K562 (cell line): Measurements from ENCODE around the gene SYNPO. TPM values are rescaled to one million over a fixed set of nuclear protein-coding genes. Genes with fewer than 3 reads are reported as not detected.
A peak's percentile ranks its signal among the peaks of the same experiment; 100 is the strongest.

ENCODE experiments used
- ARID4B ChIP-seq: sonication (generic); formaldehyde crosslinking; IDR thresholded peaks from 2 replicates; pipeline ENCODE4 v1.8.0; 2022; ENCODE audit warnings: mild to moderate bottlenecking, missing genetic modification reagents
- CEBPG ChIP-seq, 3 experiments: fragments of 200-800 bp in 1 of 3; sonication (Bioruptor generic) in 1 of 3; sonication (generic) in 1 of 3; formaldehyde crosslinking in 1 of 3; IDR thresholded peaks in 2 of 3; conservative IDR thresholded peaks in 1 of 3; 2 replicates each; pipeline versions ENCODE4 v1.6.1 to v1.8.0; 2016 to 2022; ENCODE audit warnings: missing compliant biosample characterization in 2 of 3, missing genetic modification characterization in 2 of 3, mild to moderate bottlenecking in 1 of 3, missing genetic modification reagents in 1 of 3
- CTCF ChIP-seq, 3 experiments: IDR thresholded peaks in 2 of 3; conservative IDR thresholded peaks in 1 of 3; 2 replicates each; pipeline ENCODE4 v1.5.1; 2011 to 2012; ENCODE audit warnings: low read length in 3 of 3, mild to moderate bottlenecking in 3 of 3, control low read depth in 2 of 3, improper control_type of control experiment in 1 of 3, inconsistent platforms in 1 of 3, low read depth in 1 of 3, mixed read lengths in 1 of 3, moderate library complexity in 1 of 3; ENCODE audit not compliant: insufficient read depth in 2 of 3
- EP300 ChIP-seq: IDR thresholded peaks from 2 replicates; pipeline ENCODE4 v1.6.1; 2012; ENCODE audit warnings: low read length, improper control_type of control experiment
- HINFP ChIP-seq: fragments of 450-650 bp; conservative IDR thresholded peaks from 2 replicates; pipeline ENCODE4 v1.6.1; 2016; ENCODE audit warnings: missing genetic modification characterization, low read depth, mild to moderate bottlenecking, control low read depth, missing compliant biosample characterization
- HNRNPK ChIP-seq: fragments of 200-400 bp; formaldehyde crosslinking; IDR thresholded peaks from one replicate; pipeline ENCODE4 v1.6.1; 2018; ENCODE audit warnings: mild to moderate bottlenecking, low read depth, low read length; ENCODE audit not compliant: poor library complexity, severe bottlenecking
- KLF10 ChIP-seq: fragments of 250-450 bp; sonication (Bioruptor Pico); IDR thresholded peaks from 2 replicates; pipeline ENCODE4 v1.6.1; 2021; ENCODE audit warnings: matching md5 sums
- MECOM ChIP-seq: fragments of 250-450 bp; sonication (Bioruptor Pico); IDR thresholded peaks from 2 replicates; pipeline ENCODE4 v1.8.0; 2022; ENCODE audit warnings: inconsistent platforms
- MIER1 ChIP-seq: fragments of 450-650 bp; IDR thresholded peaks from 2 replicates; pipeline ENCODE4 v1.6.1; 2016; ENCODE audit warnings: antibody characterized with exemption, mild to moderate bottlenecking, low read depth
- RERE ChIP-seq: sonication (generic); formaldehyde crosslinking; IDR thresholded peaks from 2 replicates; pipeline ENCODE4 v1.8.0; 2023; ENCODE audit warnings: missing genetic modification reagents, mild to moderate bottlenecking, borderline replicate concordance
- ZBTB8A ChIP-seq: fragments of 450-650 bp; IDR thresholded peaks from 2 replicates; pipeline ENCODE4 v1.6.1; 2018; ENCODE audit warnings: mild to moderate bottlenecking, moderate library complexity; ENCODE audit not compliant: partially characterized antibody
- ZNF146 ChIP-seq: IDR thresholded peaks from one replicate; pipeline ENCODE4 v1.6.1; 2018; ENCODE audit warnings: missing compliant biosample characterization; ENCODE audit not compliant: unreplicated experiment
- polyA plus RNA-seq, 8 experiments: library from polyadenylated mRNA; depleted of rRNA in 4 of 8; stranded (reverse) in 5 of 8; unstranded in 3 of 8; fragments of >200 nt; fragmentation: Nextera tagmentation in 2 of 8; fragmentation: Illumina TruSeq in 1 of 8; extraction: Ambion mirVana in 2 of 8; extraction: Trizol in 1 of 8; gene quantifications; 2 replicates each; pipeline versions ENCODE4 v1.2.1 to v1.2.3, GENCODE V29; 2011 to 2014; ENCODE audit warnings: inconsistent platforms in 1 of 8, missing spikeins in 1 of 8
- total RNA-seq, 7 experiments: library from RNA; depleted of rRNA in 6 of 7; stranded (reverse); fragments of >200 nt in 6 of 7; fragmentation: Illumina TruSeq in 2 of 7; extraction: Trizol in 2 of 7; gene quantifications; 2 replicates each; pipeline versions ENCODE4 v1.2.1 to v1.2.3, GENCODE V29; 2011 to 2021; ENCODE audit warnings: low replicate concordance in 1 of 7

The SYNPO gene
- total and polyA plus RNA-seq, 9 of the 15 experiments (the other 6 are each of a cell fraction or from before 2014, with no cell fraction given): 0.01 to 0.31 (median 0.03) TPM; not detected in 4

DNA sequence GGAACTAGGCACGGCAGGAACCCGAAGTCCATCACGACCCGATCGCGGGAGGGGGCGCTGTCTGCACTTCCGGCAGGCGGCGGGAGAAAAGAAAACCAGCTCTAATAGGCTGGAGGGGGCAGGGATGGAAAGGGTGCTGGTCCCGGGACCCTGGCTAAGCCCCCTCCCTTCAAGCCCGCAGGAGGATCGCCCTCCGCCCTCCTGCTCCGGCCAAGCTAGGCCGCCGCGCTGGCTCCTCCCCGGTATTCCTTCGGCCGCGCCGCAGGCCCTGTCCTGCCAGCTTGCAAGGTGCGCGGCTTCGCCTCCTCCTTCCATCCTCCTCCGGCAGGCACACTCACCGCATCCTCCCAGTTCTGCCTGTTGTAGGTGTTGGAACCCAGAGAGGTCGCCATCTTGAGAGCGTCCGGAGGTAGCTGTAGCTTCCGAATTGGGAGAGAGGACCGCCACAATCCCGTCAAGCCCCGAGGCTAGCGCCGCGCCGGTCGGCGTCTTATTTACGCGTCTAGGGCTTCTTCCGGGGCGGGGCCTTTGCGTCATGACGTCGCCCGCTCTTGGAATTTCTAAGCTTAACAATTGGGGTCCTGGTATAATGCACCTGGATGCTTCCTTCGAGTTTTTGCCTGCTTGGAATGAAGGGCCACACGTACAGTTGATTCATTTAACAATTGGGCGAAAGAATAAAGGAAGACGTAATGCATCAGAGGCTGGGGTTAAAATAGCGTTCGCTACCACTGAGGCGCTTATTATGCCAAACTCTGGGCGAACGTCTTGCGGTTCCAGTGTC is 60.3 kb downstream of the SYNPO start, which contains the start of gene RBM22 (continued):
- no peak for TF ChIP-seq RERE
- TF ChIP-seq CTCF (IDR thresholded peaks at IDR 0.05 in 2 of 3, conservative IDR thresholded peaks at IDR 0.05 in 1 of 3; ENCODE audit: insufficient read depth in 2 of 3, low read depth in 1 of 3, low read length in 3 of 3): peak; percentile 57 to 68 (median 65)
- TF ChIP-seq ZBTB8A: no peak
- no peak for TF ChIP-seq MECOM (CRISPR knock-in tag)
- 0 out of 2 replicates have a peak, but pooled peaks have one; percentile 33 for TF ChIP-seq MIER1
- peak; percentile 26; the same call in 1 of the 2 replicates for TF ChIP-seq EP300
- TF ChIP-seq ZNF146: no peak
- no peak for TF ChIP-seq CEBPG (CRISPR knock-in tag; IDR thresholded peaks at IDR 0.05)
- no peak for TF ChIP-seq CEBPG (tag; conservative IDR thresholded peaks at IDR 0.05 in 1 of 2, IDR thresholded peaks at IDR 0.05 in 1 of 2)
- TF ChIP-seq HNRNPK: no peak
- TF ChIP-seq ARID4B: peak; percentile 80
- TF ChIP-seq HINFP: no peak
- no peak for TF ChIP-seq KLF10 (CRISPR knock-in tag)
